Measurements from ENCODE around the gene TCTN2.

- TF ChIP-seq CTCF (conservative IDR thresholded peaks at IDR 0.05 in 1 of 2, IDR thresholded peaks at IDR 0.05 in 1 of 2; ENCODE audit: extremely low read depth in 1 of 2, insufficient read depth in 1 of 2, low read depth in 1 of 2, low read length in 2 of 2) (no peak), EZH2 (IDR thresholded peaks at IDR 0.05; ENCODE audit: borderline replicate concordance, low read length) (no peak)
Observed at GRCh38 chr12:123715195-123715594, 44.3 kb downstream of the TCTN2 start.

Measured in mammary epithelial cell (primary cell).